ENCODE data around the gene CNOT4. TPM values are rescaled to one million over a fixed set of nuclear protein-coding genes. Genes with fewer than 3 reads are reported as not detected.

CNOT4 gene
- total and polyA plus RNA-seq, 10 of the 15 experiments (the other 5 are each of a cell fraction or from before 2014, with no cell fraction given), result 9.4 to 29.6 (median 16.6) TPM

DNA sequence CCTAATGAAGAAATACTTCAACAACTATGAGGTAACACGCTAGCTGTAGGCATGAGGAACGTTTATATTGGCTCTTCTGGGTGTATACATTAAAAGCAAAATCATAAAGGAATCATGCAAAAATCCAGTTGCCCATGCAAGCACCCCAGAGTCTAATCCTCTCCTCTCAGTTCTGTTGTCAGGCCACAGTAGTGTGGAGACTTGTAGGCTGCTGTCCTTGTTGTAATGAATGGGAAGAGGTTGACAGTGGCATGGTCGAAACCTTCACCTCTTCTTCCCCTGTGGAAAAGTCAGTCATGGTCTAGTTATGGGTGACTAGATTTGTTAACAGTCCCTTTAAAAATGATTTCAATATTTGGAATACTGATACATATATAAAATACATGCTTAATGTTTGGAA is 121.3 kb downstream of the CNOT4 start (continued):
- TF ChIP-seq, protein P1, sequence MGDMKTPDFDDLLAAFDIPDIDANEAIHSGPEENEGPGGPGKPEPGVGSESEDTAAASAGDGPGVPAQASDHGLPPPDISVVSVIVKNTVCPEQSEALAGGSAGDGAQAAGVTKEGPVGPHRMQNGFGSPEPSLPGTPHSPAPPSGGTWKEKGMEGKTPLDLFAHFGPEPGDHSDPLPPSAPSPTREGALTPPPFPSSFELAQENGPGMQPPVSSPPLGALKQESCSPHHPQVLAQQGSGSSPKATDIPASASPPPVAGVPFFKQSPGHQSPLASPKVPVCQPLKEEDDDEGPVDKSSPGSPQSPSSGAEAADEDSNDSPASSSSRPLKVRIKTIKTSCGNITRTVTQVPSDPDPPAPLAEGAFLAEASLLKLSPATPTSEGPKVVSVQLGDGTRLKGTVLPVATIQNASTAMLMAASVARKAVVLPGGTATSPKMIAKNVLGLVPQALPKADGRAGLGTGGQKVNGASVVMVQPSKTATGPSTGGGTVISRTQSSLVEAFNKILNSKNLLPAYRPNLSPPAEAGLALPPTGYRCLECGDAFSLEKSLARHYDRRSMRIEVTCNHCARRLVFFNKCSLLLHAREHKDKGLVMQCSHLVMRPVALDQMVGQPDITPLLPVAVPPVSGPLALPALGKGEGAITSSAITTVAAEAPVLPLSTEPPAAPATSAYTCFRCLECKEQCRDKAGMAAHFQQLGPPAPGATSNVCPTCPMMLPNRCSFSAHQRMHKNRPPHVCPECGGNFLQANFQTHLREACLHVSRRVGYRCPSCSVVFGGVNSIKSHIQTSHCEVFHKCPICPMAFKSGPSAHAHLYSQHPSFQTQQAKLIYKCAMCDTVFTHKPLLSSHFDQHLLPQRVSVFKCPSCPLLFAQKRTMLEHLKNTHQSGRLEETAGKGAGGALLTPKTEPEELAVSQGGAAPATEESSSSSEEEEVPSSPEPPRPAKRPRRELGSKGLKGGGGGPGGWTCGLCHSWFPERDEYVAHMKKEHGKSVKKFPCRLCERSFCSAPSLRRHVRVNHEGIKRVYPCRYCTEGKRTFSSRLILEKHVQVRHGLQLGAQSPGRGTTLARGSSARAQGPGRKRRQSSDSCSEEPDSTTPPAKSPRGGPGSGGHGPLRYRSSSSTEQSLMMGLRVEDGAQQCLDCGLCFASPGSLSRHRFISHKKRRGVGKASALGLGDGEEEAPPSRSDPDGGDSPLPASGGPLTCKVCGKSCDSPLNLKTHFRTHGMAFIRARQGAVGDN (IDR thresholded peaks at IDR 0.05), result no peak
- no peak for TF ChIP-seq BRCA1 (IDR thresholded peaks at IDR 0.05; ENCODE audit: low read depth, low read length)
- TF ChIP-seq, protein P2, sequence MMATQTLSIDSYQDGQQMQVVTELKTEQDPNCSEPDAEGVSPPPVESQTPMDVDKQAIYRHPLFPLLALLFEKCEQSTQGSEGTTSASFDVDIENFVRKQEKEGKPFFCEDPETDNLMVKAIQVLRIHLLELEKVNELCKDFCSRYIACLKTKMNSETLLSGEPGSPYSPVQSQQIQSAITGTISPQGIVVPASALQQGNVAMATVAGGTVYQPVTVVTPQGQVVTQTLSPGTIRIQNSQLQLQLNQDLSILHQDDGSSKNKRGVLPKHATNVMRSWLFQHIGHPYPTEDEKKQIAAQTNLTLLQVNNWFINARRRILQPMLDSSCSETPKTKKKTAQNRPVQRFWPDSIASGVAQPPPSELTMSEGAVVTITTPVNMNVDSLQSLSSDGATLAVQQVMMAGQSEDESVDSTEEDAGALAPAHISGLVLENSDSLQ (IDR thresholded peaks at IDR 0.05), result no peak
- no peak for TF ChIP-seq HDGF (IDR thresholded peaks at IDR 0.05)
- no peak for TF ChIP-seq TCF7 (IDR thresholded peaks at IDR 0.05; ENCODE audit: borderline replicate concordance)

DNA sequence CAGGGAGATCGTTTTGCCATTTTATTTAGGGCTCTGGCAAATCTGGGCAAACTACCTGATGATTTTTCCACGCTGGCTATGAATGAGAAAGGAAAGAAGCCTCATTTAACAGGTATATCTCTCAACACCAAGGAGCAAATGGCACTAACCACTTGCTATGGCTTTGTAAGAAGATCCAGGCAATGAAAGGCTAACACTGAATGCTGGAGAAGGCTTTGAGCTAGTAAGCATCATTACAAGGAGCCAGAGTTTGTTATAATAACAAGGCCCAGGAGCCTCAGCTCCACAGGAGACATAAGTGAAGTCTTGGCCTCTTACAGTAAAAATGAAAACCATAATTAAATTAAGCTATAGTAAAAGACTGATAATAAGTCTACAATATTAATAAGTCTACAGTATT is 123.1 kb downstream of the CNOT4 start:
- ChIA-PET SMC1A (ENCODE audit: uncharacterized antibody, unreplicated experiment) (interaction anchor here (0.6 kb wide), 1 partner anchor 32 kb away, joined by 3 read pairs; no protein-coding TSS in a partner anchor), POLR2A (no interaction called here), RAD21 (ENCODE audit: unreplicated experiment) (no interaction called here), CTCF (interaction anchor here (2.1 to 2.3 kb wide), 2 partner anchors 11 to 259 kb away, joined by 4 to 9 read pairs; no protein-coding TSS in a partner anchor)
- Histone ChIP-seq H3K36me3 (ENCODE audit: control insufficient read depth in 2 of 2, insufficient read depth in 2 of 2, low read length in 1 of 2) (peaks cover 0 to 3% of the 10 kb centered on the region in 2 experiments; a peak in 1 of 4 replicates), H3K27me3 (replicated peaks in 1 of 2; ENCODE audit: control insufficient read depth in 2 of 2, insufficient read depth in 2 of 2, low read length in 1 of 2) (no peaks in the 10 kb centered on the region), H2AFZ (ENCODE audit: control insufficient read depth, low read depth, low read length) (no peak overlapping the region), H3K9ac (ENCODE audit: control insufficient read depth, insufficient read depth, low read length) (no peak overlapping the region), H3K79me2 (ENCODE audit: control insufficient read depth, insufficient read depth, low read length) (no peaks in the 10 kb centered on the region), H4K20me1 (ENCODE audit: control insufficient read depth, insufficient read depth) (no peaks in the 10 kb centered on the region), H3K4me1 (ENCODE audit: control insufficient read depth, insufficient read depth, low read length) (no peaks in the 10 kb centered on the region; the same call in 1 of the 2 replicates), H3K27ac (ENCODE audit: control insufficient read depth, insufficient read depth) (no peak overlapping the region), H3K9me3 (replicated peaks; ENCODE audit: control insufficient read depth, insufficient read depth, low read length) (no peaks in the 10 kb centered on the region), H3K4me2 (ENCODE audit: control insufficient read depth, insufficient read depth) (no peak overlapping the region), H3K4me3 (no peak overlapping the region)
- FAIRE-seq (no peak), ATAC-seq (no peak), DNase-seq (ENCODE audit: low read depth, low spot score) (no peak)
- BruUV-seq (replicated peaks), result no TSS peak
- intact Hi-C loops (cut with micrococcal nuclease; ENCODE audit: unreplicated experiment) (no loop called here), in situ Hi-C loops (cut with MboI) (no loop called here)
- 100% methylated on average over 2 of the region's 2 CpGs for WGBS (ENCODE audit: insufficient coverage, insufficient replicate concordance, low lambda C conversion rate, missing lambda C conversion rate)
- TF ChIP-seq MTA2 (IDR thresholded peaks at IDR 0.05; ENCODE audit: low read depth), result no peak
- TF ChIP-seq ZNF384 (IDR thresholded peaks at IDR 0.05; ENCODE audit: borderline replicate concordance, low read depth, low read length), result no peak
- TF ChIP-seq, protein P3, sequence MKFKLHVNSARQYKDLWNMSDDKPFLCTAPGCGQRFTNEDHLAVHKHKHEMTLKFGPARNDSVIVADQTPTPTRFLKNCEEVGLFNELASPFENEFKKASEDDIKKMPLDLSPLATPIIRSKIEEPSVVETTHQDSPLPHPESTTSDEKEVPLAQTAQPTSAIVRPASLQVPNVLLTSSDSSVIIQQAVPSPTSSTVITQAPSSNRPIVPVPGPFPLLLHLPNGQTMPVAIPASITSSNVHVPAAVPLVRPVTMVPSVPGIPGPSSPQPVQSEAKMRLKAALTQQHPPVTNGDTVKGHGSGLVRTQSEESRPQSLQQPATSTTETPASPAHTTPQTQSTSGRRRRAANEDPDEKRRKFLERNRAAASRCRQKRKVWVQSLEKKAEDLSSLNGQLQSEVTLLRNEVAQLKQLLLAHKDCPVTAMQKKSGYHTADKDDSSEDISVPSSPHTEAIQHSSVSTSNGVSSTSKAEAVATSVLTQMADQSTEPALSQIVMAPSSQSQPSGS (IDR thresholded peaks at IDR 0.05; ENCODE audit: low read length), result no peak
- TF ChIP-seq BCL11A (IDR thresholded peaks at IDR 0.05; ENCODE audit: low read depth, low read length), result no peak
- TF ChIP-seq CREB1 (IDR thresholded peaks at IDR 0.05; ENCODE audit: low read depth), result no peak
- no peak for TF ChIP-seq NFXL1 (IDR thresholded peaks at IDR 0.05; ENCODE audit: borderline replicate concordance)
- TF ChIP-seq MYB (IDR thresholded peaks at IDR 0.05; ENCODE audit: borderline replicate concordance, low read depth, low read length), result no peak
- TF ChIP-seq BHLHE40 (IDR thresholded peaks at IDR 0.05; ENCODE audit: borderline replicate concordance in 1 of 2, low read depth in 2 of 2, low read length in 1 of 2), result no peak
- TF ChIP-seq TCF3 (IDR thresholded peaks at IDR 0.05; ENCODE audit: borderline replicate concordance, insufficient read depth, low read depth, low read length), result no peak
- TF ChIP-seq ASH2L (IDR thresholded peaks at IDR 0.05; ENCODE audit: borderline replicate concordance, low read depth), result no peak
- no peak for TF ChIP-seq KDM1A (IDR thresholded peaks at IDR 0.05; ENCODE audit: borderline replicate concordance)
- no peak for TF ChIP-seq IKZF1 (conservative IDR thresholded peaks at IDR 0.05)
- no peak for TF ChIP-seq SP1 (IDR thresholded peaks at IDR 0.05; ENCODE audit: low read depth, low read length)
- TF ChIP-seq NFYA (IDR thresholded peaks at IDR 0.05; ENCODE audit: borderline replicate concordance, low read depth, low read length), result no peak

Measured in GM12878 (cell line).